Measurements from ENCODE around the gene IL23A.

DNA sequence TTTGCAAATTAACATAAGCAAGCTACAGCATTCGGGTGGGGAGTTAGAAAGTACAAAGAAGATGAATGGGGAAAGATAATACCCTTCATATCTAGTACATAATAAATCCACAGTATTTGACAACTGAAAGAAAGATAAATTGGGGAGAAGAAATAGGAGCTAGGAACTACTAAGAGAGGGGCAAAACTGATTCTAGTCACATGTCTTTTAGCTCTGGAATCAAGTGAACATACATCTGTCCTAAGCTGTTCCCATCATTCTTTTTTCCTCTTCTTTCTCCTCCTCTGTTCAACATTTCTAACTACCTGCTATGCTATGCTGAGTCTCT, 39.3 kb downstream of the IL23A start:
- no peak for TF ChIP-seq EZH2 (IDR thresholded peaks at IDR 0.05; ENCODE audit: insufficient read depth, poor library complexity, severe bottlenecking)
- no peak for TF ChIP-seq EZH2phosphoT487 (IDR thresholded peaks at IDR 0.05; ENCODE audit: insufficient read depth, low read depth)

All from GM23248 (cell line).